GM23338 (cell line): ENCODE results near the gene ZNF561. TPM values are rescaled to one million over a fixed set of nuclear protein-coding genes. Genes with fewer than 3 reads are reported as not detected.

Source experiments
- ATAC-seq: fragments of 200-7000 bp; cut with Tn5 transposase; 3 replicates; pipeline ENCODE4 v1.9.1; 2020
- DNase-seq: peaks from one replicate; pipeline ENCODE4 v3.0.0-alpha.2; 2015; ENCODE audit warnings: low spot score
- H2AFZ ChIP-seq: fragments of 200-600 bp; sonication (generic); 2 replicates; pipeline ENCODE4 v1.8.0; 2016; ENCODE audit warnings: antibody characterized with exemption, mild to moderate bottlenecking, moderate library complexity
- H3F3A ChIP-seq: fragments of 200-600 bp; sonication (generic); replicated peaks from 2 replicates; pipeline ENCODE4 v1.8.0; 2017; ENCODE audit warnings: antibody characterized with exemption, mixed run types, low read depth
- H3K27ac ChIP-seq: fragments of 200-600 bp; sonication (generic); 2 replicates; pipeline ENCODE4 v1.6.1; 2016; ENCODE audit warnings: low read depth
- H3K27me3 ChIP-seq: fragments of 200-600 bp; sonication (generic); 2 replicates; pipeline ENCODE4 v1.8.0; 2016; ENCODE audit warnings: mild to moderate bottlenecking, mixed run types, moderate library complexity; ENCODE audit not compliant: insufficient read depth
- H3K36me3 ChIP-seq: fragments of 200-600 bp; sonication (generic); 2 replicates; pipeline ENCODE4 v1.8.0; 2016; ENCODE audit warnings: mild to moderate bottlenecking; ENCODE audit not compliant: insufficient read depth
- H3K4me1 ChIP-seq: fragments of 200-600 bp; sonication (generic); 2 replicates; pipeline ENCODE4 v1.8.0; 2016; ENCODE audit warnings: mild to moderate bottlenecking, moderate library complexity; ENCODE audit not compliant: insufficient read depth
- H3K4me2 ChIP-seq: fragments of 200-600 bp; sonication (generic); 2 replicates; pipeline ENCODE4 v1.7.1; 2017; ENCODE audit warnings: mixed run types
- H3K4me3 ChIP-seq: fragments of 200-600 bp; sonication (generic); 2 replicates; pipeline ENCODE4 v1.6.1; 2016; ENCODE audit warnings: mixed run types
- H3K79me2 ChIP-seq: fragments of 200-600 bp; sonication (generic); replicated peaks from 2 replicates; pipeline ENCODE4 v1.8.0; 2017; ENCODE audit warnings: mild to moderate bottlenecking; ENCODE audit not compliant: insufficient read depth
- H3K9me2 ChIP-seq: fragments of 200-600 bp; sonication (generic); 2 replicates; pipeline ENCODE4 v1.8.0; 2017; ENCODE audit not compliant: insufficient read depth
- H4K20me1 ChIP-seq: fragments of 200-600 bp; sonication (generic); replicated peaks from 2 replicates; pipeline ENCODE4 v1.8.0; 2017; ENCODE audit warnings: mild to moderate bottlenecking; ENCODE audit not compliant: insufficient read depth
- H3K27ac Mint-ChIP-seq: 2 replicates; pipeline ENCODE4 v1.8.0; 2020; ENCODE audit warnings: inconsistent platforms, mild to moderate bottlenecking, moderate library complexity, mixed read lengths
- H3K27me3 Mint-ChIP-seq: 3 replicates; pipeline ENCODE4 v1.8.0; 2022; ENCODE audit warnings: low read depth, mild to moderate bottlenecking, moderate library complexity, mixed read lengths, inconsistent platforms; ENCODE audit not compliant: insufficient read depth, poor library complexity
- H3K36me3 Mint-ChIP-seq: 3 replicates; pipeline ENCODE4 v1.8.0; 2021; ENCODE audit warnings: low read depth, mild to moderate bottlenecking, inconsistent platforms, moderate library complexity, mixed read lengths
- H3K4me1 Mint-ChIP-seq: 3 replicates; pipeline ENCODE4 v1.8.0; 2020; ENCODE audit warnings: mild to moderate bottlenecking, inconsistent platforms, mixed read lengths
- H3K4me3 Mint-ChIP-seq: 3 replicates; pipeline ENCODE4 v1.8.0; 2021; ENCODE audit warnings: moderate library complexity, mild to moderate bottlenecking, inconsistent platforms, mixed read lengths
- H3K9me3 Mint-ChIP-seq: 3 replicates; pipeline ENCODE4 v1.8.0; 2020; ENCODE audit warnings: moderate library complexity, mild to moderate bottlenecking, inconsistent platforms, mixed read lengths
- CREB1 ChIP-seq: fragments of 250-450 bp; sonication (Bioruptor Pico); IDR thresholded peaks from 2 replicates; pipeline ENCODE4 v1.5.0; 2020; ENCODE audit warnings: low read depth, mild to moderate bottlenecking, moderate library complexity
- CTCF ChIP-seq, 2 experiments: fragments of 200-600 bp in 1 of 2; sonication (generic) in 1 of 2; conservative IDR thresholded peaks; 2 replicates each; pipeline versions ENCODE4 v1.5.1 to v1.6.1; 2016 to 2017; ENCODE audit warnings: antibody characterized with exemption in 2 of 2, low read depth in 2 of 2, mild to moderate bottlenecking in 2 of 2, moderate library complexity in 1 of 2
- ETS1 ChIP-seq: IDR thresholded peaks from 2 replicates; pipeline ENCODE4 v1.6.1; 2016; ENCODE audit warnings: antibody characterized with exemption
- EZH2 ChIP-seq: fragments of 200-600 bp; sonication (generic); IDR thresholded peaks from one replicate; pipeline ENCODE4 v1.8.0; 2017; ENCODE audit warnings: antibody characterized with exemption, mild to moderate bottlenecking, low read depth; ENCODE audit not compliant: unreplicated experiment
- EZH2phosphoT487 ChIP-seq: fragments of 200-600 bp; sonication (generic); IDR thresholded peaks from one replicate; pipeline ENCODE4 v1.8.1; 2018; ENCODE audit warnings: antibody characterized with exemption; ENCODE audit not compliant: unreplicated experiment
- JUNB ChIP-seq: IDR thresholded peaks from one replicate; pipeline ENCODE4 v1.6.1; 2016; ENCODE audit warnings: antibody characterized with exemption; ENCODE audit not compliant: unreplicated experiment
- NANOG ChIP-seq: IDR thresholded peaks from 2 replicates; pipeline ENCODE4 v1.6.1; 2016; ENCODE audit warnings: antibody characterized with exemption, borderline replicate concordance
- POLR2AphosphoS5 ChIP-seq: IDR thresholded peaks from 2 replicates; pipeline ENCODE4 v1.6.1; 2016; ENCODE audit warnings: antibody characterized with exemption, low read depth
- REST ChIP-seq: IDR thresholded peaks from one replicate; pipeline ENCODE4 v1.6.1; 2018; ENCODE audit warnings: antibody characterized with exemption; ENCODE audit not compliant: unreplicated experiment
- STAT1 ChIP-seq: IDR thresholded peaks from one replicate; pipeline ENCODE4 v1.6.1; 2016; ENCODE audit warnings: antibody characterized with exemption; ENCODE audit not compliant: unreplicated experiment
- ZNF114 ChIP-seq: fragments of 250-450 bp; sonication (Bioruptor Pico); IDR thresholded peaks from 2 replicates; pipeline ENCODE4 v1.5.0; 2020; ENCODE audit warnings: mild to moderate bottlenecking, moderate library complexity
- ZNF331 ChIP-seq: fragments of 250-450 bp; sonication (Bioruptor Pico); IDR thresholded peaks from 2 replicates; pipeline ENCODE4 v1.5.0; 2020; ENCODE audit warnings: low read depth, mild to moderate bottlenecking, moderate library complexity
- ZNF462 ChIP-seq: fragments of 250-450 bp; sonication (Bioruptor Pico); IDR thresholded peaks from 2 replicates; pipeline ENCODE4 v1.5.0; 2020; ENCODE audit warnings: mild to moderate bottlenecking, moderate library complexity
- polyA plus RNA-seq: library from polyadenylated mRNA; unstranded; fragments of >200 nt; fragmentation: Nextera tagmentation; extraction: Ambion mirVana; gene quantifications from 2 replicates; pipeline ENCODE4 v1.2.1, GENCODE V29; 2016
- total RNA-seq: library from RNA; depleted of rRNA; stranded (reverse); fragments of >200 nt; shearing (Covaris generic); gene quantifications from 2 replicates; pipeline ENCODE4 v1.2.3, GENCODE V29; 2014

Gene ZNF561
- total and polyA plus RNA-seq, 2 experiments from 2014 or later = 22.7 to 71.1 TPM

- peaks cover 15% of the 10 kb centered on the region; the same call in 1 of the 2 replicates for H3K4me1 ChIP-seq
- peaks cover 4% of the 10 kb centered on the region; the same call in 1 of the 2 replicates for H3K36me3 ChIP-seq
- no peak overlapping the region for H3K4me2 ChIP-seq
- DNase-seq (no peak), ATAC-seq (no peak)
- H3F3A ChIP-seq = no peaks in the 10 kb centered on the region
- TF ChIP-seq ZNF462 (CRISPR knock-in tag) = no peak
- no peak for TF ChIP-seq ZNF114 (CRISPR knock-in tag)
- TF ChIP-seq JUNB = no peak
- no peak for TF ChIP-seq POLR2AphosphoS5
- no peak for TF ChIP-seq STAT1
- no peak for TF ChIP-seq ETS1
- no peak for TF ChIP-seq ZNF331 (CRISPR knock-in tag)
- TF ChIP-seq CREB1 (CRISPR knock-in tag) = no peak
- TF ChIP-seq EZH2 = no peak
- no peak for TF ChIP-seq NANOG
- TF ChIP-seq REST = no peak
- no peak for TF ChIP-seq CTCF (conservative IDR thresholded peaks at IDR 0.05; ENCODE audit: low read depth in 2 of 2)
- TF ChIP-seq EZH2phosphoT487 = no peak
- no peaks in the 10 kb centered on the region for H3K27me3 ChIP-seq
- H4K20me1 ChIP-seq = no peaks in the 10 kb centered on the region
- Mint-ChIP-seq H3K4me1 (peaks cover 39% of the 10 kb centered on the region), H3K9me3 (peaks cover 4% of the 10 kb centered on the region; the same call in 2 of the 3 replicates), H3K4me3 (no peak overlapping the region), H3K27ac (no peak overlapping the region), H3K36me3 (peaks cover 54% of the 10 kb centered on the region), H3K27me3 (peaks cover 9% of the 10 kb centered on the region)
- H3K27ac ChIP-seq = 0 out of 2 replicates have a peak overlapping the region, but pooled peaks have one; percentile 26
- peaks cover 30% of the 10 kb centered on the region for H3K79me2 ChIP-seq
- H3K4me3 ChIP-seq = no peak overlapping the region
- H2AFZ ChIP-seq = no peak overlapping the region
- no peaks in the 10 kb centered on the region for H3K9me2 ChIP-seq
Measured at GRCh38 chr19:9644472-9644871, 23.4 kb upstream of the ZNF561 start.
